Astrocyte (in vitro differentiated cells and primary cell): ENCODE data around the gene FRMD4A. TPM values are rescaled to one million over a fixed set of nuclear protein-coding genes. Genes with fewer than 3 reads are reported as not detected.
"Not testable (repeated sequence)": the region's sequence is repeated elsewhere in the genome, so short reads cannot be mapped to it uniquely, and the experiment has no call there.

Source experiments
- DNase-seq: peaks from one replicate; pipeline ENCODE4 v3.0.0-alpha.2; 2010; ENCODE audit warnings: low read depth
- FAIRE-seq: peaks from 2 replicates; lab custom pipeline; 2011; peaks lifted over from hg19 to GRCh38; lab: Jason Lieb, UNC
- H2AFZ ChIP-seq: 2 replicates; pipeline ENCODE4 v1.6.0; 2012; ENCODE audit warnings: low read depth, low read length, inconsistent platforms
- H3K27ac ChIP-seq: 2 replicates; pipeline ENCODE4 v1.5.1; 2011; ENCODE audit warnings: low read depth, low read length, inconsistent platforms
- H3K27me3 ChIP-seq: 2 replicates; pipeline ENCODE4 v1.6.0; 2011; ENCODE audit warnings: low read length, inconsistent platforms; ENCODE audit not compliant: insufficient read depth
- H3K36me3 ChIP-seq: 2 replicates; pipeline ENCODE4 v1.5.1; 2011; ENCODE audit warnings: low read length, inconsistent platforms; ENCODE audit not compliant: insufficient read depth
- H3K4me1 ChIP-seq: 2 replicates; pipeline ENCODE4 v1.5.1; 2011; ENCODE audit warnings: low read length, inconsistent platforms; ENCODE audit not compliant: insufficient read depth
- H3K4me2 ChIP-seq: 2 replicates; pipeline ENCODE4 v1.6.0; 2012; ENCODE audit warnings: low read length, inconsistent platforms
- H3K4me3 ChIP-seq: 2 replicates; pipeline ENCODE4 v1.5.1; 2011; ENCODE audit warnings: low read depth, mild to moderate bottlenecking, low read length, inconsistent platforms; ENCODE audit not compliant: insufficient read depth
- H3K79me2 ChIP-seq: 2 replicates; pipeline ENCODE4 v1.6.0; 2012; ENCODE audit warnings: mild to moderate bottlenecking, low read length, inconsistent platforms; ENCODE audit not compliant: insufficient read depth
- H3K9ac ChIP-seq: 2 replicates; pipeline ENCODE4 v1.6.0; 2012; ENCODE audit warnings: mild to moderate bottlenecking, low read length, inconsistent platforms
- H3K9me3 ChIP-seq: 2 replicates; pipeline ENCODE4 v1.5.1; 2012; ENCODE audit warnings: low read depth, mild to moderate bottlenecking, low read length, inconsistent platforms; ENCODE audit not compliant: insufficient read depth
- H4K20me1 ChIP-seq: 2 replicates; pipeline ENCODE4 v1.6.0; 2012; ENCODE audit warnings: low read length, inconsistent platforms; ENCODE audit not compliant: insufficient read depth
- H3K27ac Mint-ChIP-seq: one replicate; pipeline ENCODE4 v1.8.0; 2021; ENCODE audit warnings: mild to moderate bottlenecking, mixed read lengths; ENCODE audit not compliant: unreplicated experiment
- H3K27me3 Mint-ChIP-seq: one replicate; pipeline ENCODE4 v1.8.0; 2021; ENCODE audit warnings: low read depth, mixed read lengths; ENCODE audit not compliant: unreplicated experiment
- H3K36me3 Mint-ChIP-seq: one replicate; pipeline ENCODE4 v1.8.0; 2021; ENCODE audit warnings: low read depth, mixed read lengths; ENCODE audit not compliant: unreplicated experiment
- H3K4me1 Mint-ChIP-seq: one replicate; pipeline ENCODE4 v1.8.0; 2021; ENCODE audit warnings: low read depth, mixed read lengths; ENCODE audit not compliant: unreplicated experiment
- H3K4me3 Mint-ChIP-seq: one replicate; pipeline ENCODE4 v1.8.0; 2021; ENCODE audit warnings: mild to moderate bottlenecking, moderate library complexity, mixed read lengths; ENCODE audit not compliant: unreplicated experiment
- H3K9me3 Mint-ChIP-seq: one replicate; pipeline ENCODE4 v1.8.0; 2021; ENCODE audit warnings: mild to moderate bottlenecking, mixed read lengths; ENCODE audit not compliant: unreplicated experiment
- EZH2 ChIP-seq: IDR thresholded peaks from 2 replicates; pipeline ENCODE4 v1.6.1; 2012; ENCODE audit warnings: mild to moderate bottlenecking, low read length, inconsistent platforms; ENCODE audit not compliant: insufficient read depth
- total RNA-seq: library from RNA; stranded (reverse); gene quantifications from 2 replicates; pipeline ENCODE4 v1.2.1, GENCODE V29; 2021
- TF ChIP-seq, protein P1 (sequence below): IDR thresholded peaks from 2 replicates; pipeline ENCODE4 v1.5.1; 2011; ENCODE audit warnings: low read depth, mild to moderate bottlenecking, inconsistent platforms, low read length, moderate library complexity; ENCODE audit not compliant: insufficient read depth

Gene FRMD4A
- total RNA-seq, 1 donor from 2014 or later = 82.5 TPM

DNA sequence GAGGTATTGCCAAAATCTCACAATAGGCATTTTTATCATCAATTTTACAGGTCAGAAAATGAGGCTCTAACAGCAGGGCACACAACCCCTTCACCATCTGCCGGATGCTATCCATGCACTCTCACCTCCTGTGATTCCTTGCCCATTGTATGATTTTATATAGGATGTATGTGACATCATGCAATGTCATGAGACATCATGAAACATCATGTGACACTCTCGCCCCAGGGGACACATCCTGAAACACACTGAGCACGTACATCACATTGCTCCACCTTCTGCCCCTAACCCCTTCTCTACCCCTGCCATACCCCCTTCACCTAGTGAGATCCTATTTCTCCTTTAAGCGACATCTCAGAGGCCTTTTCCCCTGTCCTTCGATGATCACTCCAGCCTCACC lies 189.4 kb downstream of the FRMD4A start:
- peaks cover 20% of the 10 kb centered on the region for H3K27me3 ChIP-seq
- no peak overlapping the region for H3K4me3 Mint-ChIP-seq
- DNase-seq (no peak), FAIRE-seq (no peak)
- H3K79me2 ChIP-seq = no peaks in the 10 kb centered on the region
- TF ChIP-seq EZH2 = no peak
- TF ChIP-seq, protein P1, sequence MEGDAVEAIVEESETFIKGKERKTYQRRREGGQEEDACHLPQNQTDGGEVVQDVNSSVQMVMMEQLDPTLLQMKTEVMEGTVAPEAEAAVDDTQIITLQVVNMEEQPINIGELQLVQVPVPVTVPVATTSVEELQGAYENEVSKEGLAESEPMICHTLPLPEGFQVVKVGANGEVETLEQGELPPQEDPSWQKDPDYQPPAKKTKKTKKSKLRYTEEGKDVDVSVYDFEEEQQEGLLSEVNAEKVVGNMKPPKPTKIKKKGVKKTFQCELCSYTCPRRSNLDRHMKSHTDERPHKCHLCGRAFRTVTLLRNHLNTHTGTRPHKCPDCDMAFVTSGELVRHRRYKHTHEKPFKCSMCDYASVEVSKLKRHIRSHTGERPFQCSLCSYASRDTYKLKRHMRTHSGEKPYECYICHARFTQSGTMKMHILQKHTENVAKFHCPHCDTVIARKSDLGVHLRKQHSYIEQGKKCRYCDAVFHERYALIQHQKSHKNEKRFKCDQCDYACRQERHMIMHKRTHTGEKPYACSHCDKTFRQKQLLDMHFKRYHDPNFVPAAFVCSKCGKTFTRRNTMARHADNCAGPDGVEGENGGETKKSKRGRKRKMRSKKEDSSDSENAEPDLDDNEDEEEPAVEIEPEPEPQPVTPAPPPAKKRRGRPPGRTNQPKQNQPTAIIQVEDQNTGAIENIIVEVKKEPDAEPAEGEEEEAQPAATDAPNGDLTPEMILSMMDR = no peak
- H3K36me3 ChIP-seq = no peaks in the 10 kb centered on the region
- H3K9ac ChIP-seq = no peak overlapping the region
- H2AFZ ChIP-seq = no peak overlapping the region
- H3K36me3 Mint-ChIP-seq = no peaks in the 10 kb centered on the region
- peaks cover 2% of the 10 kb centered on the region for H3K4me1 ChIP-seq
- H3K4me1 Mint-ChIP-seq = peaks cover 4% of the 10 kb centered on the region
- peaks cover 26% of the 10 kb centered on the region for H3K27me3 Mint-ChIP-seq
- H3K4me3 ChIP-seq = no peak overlapping the region
- H3K9me3 ChIP-seq = no peaks in the 10 kb centered on the region
- no peak overlapping the region for H3K4me2 ChIP-seq
- H3K27ac Mint-ChIP-seq = no peak overlapping the region
- no peak overlapping the region for H3K27ac ChIP-seq
- H3K9me3 Mint-ChIP-seq = no peaks in the 10 kb centered on the region
- no peaks in the 10 kb centered on the region for H4K20me1 ChIP-seq

DNA sequence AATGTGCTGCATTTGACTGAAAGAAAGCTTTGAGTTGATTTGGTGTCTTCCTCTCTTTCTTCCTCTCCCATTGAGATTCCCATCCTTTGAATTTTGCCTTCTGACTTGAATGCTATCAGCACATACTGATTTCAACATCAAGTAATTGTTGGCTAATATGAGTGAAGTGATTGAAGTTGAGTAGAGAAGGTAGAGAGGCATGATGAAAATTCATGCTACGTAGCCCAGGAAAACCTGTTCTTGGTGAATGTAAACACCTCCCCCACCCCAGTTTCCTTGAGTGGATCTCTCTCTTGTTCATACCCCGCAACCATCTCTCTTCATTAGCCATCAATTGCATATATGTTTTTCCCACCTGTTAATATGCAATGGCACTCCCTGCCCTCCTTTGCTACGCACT lies 193.3 kb downstream of the FRMD4A start:
- H3K9me3 Mint-ChIP-seq = no peaks in the 10 kb centered on the region

DNA sequence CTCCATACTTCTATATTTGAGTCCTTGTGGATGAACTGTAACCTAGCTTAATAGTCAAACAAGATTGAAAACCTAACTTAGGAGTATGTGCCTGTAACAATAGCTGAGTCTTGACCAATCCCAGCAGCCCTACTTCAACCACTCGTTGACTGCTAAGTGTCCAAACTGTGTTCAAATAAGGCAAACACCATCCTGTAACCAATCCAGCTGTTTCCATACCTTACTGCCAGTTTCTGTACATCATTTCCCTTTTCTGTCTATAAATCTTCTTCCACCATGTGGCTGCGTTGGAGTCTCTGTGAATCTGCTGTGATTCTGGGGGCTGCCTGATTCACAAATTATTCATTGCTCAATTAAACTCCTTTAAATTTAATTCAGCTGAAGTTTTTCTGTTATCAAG lies 195.5 kb downstream of the FRMD4A start:
- H3K9me3 Mint-ChIP-seq, H3K27ac ChIP-seq, H3K9me3 ChIP-seq, H3K9ac ChIP-seq, H3K27me3 Mint-ChIP-seq, H3K36me3 ChIP-seq, H3K4me3 ChIP-seq, H3K4me2 ChIP-seq, FAIRE-seq, H2AFZ ChIP-seq, H3K4me1 ChIP-seq, H3K4me3 Mint-ChIP-seq, H3K27ac Mint-ChIP-seq, H3K4me1 Mint-ChIP-seq, H3K27me3 ChIP-seq, H3K79me2 ChIP-seq, DNase-seq, H4K20me1 ChIP-seq, H3K36me3 Mint-ChIP-seq: not testable (repeated sequence)

More for the DNA sequence above, 193.3 kb downstream of the FRMD4A start:
- no peaks in the 10 kb centered on the region for H3K36me3 ChIP-seq
- peaks cover 2% of the 10 kb centered on the region for H3K36me3 Mint-ChIP-seq
- H4K20me1 ChIP-seq = no peaks in the 10 kb centered on the region
- H3K27me3 ChIP-seq = peaks cover 12% of the 10 kb centered on the region
- H3K79me2 ChIP-seq = no peaks in the 10 kb centered on the region
- no peak overlapping the region for H3K9ac ChIP-seq
- no peak overlapping the region for H3K4me3 ChIP-seq
- no peak for TF ChIP-seq EZH2
- TF ChIP-seq, protein P1 = no peak
- H3K4me2 ChIP-seq = no peak overlapping the region
- no peaks in the 10 kb centered on the region for H3K4me1 Mint-ChIP-seq
- H3K27ac Mint-ChIP-seq = no peak overlapping the region
- no peak overlapping the region for H2AFZ ChIP-seq
- FAIRE-seq = no peak
- no peaks in the 10 kb centered on the region for H3K4me1 ChIP-seq
- no peak for DNase-seq
- peaks cover 16% of the 10 kb centered on the region for H3K27me3 Mint-ChIP-seq
- H3K4me3 Mint-ChIP-seq = no peak overlapping the region
- H3K27ac ChIP-seq = no peak overlapping the region
- H3K9me3 ChIP-seq = no peaks in the 10 kb centered on the region
